Heart left ventricle (tissue), 16 donors: ENCODE data around the gene RNF186. TPM values are rescaled to one million over a fixed set of nuclear protein-coding genes. Genes with fewer than 3 reads are reported as not detected.
"Not testable (repeated sequence)": the region's sequence is repeated elsewhere in the genome, so short reads cannot be mapped to it uniquely, and the experiment has no call there.

Source experiments
- ATAC-seq, 4 donors: fragments of 200-7000 bp; cut with Tn5 transposase; one replicate each; pipeline ENCODE4 v1.9.1; 2020 to 2022; ENCODE audit warnings: moderate library complexity in 4 of 4, mild to moderate bottlenecking in 3 of 4, moderate number of reproducible peaks in 1 of 4
- DNase-seq, 5 donors: peaks; one replicate each; pipeline ENCODE4 v3.0.0-alpha.2; 2020
- H3K27ac ChIP-seq, 12 donors: fragments of 200-600 bp; sonication (generic) in 4 of 12; one replicate each; pipeline versions ENCODE4 v1.5.0 to v1.8.0; 2016 to 2022; ENCODE audit warnings: mild to moderate bottlenecking in 2 of 12
- H3K27me3 ChIP-seq, 9 donors: fragments of 200-600 bp; sonication (generic) in 2 of 9; one replicate each; pipeline versions ENCODE4 v1.5.1 to v1.8.0; 2016 to 2022; ENCODE audit warnings: mild to moderate bottlenecking in 3 of 9
- H3K36me3 ChIP-seq, 9 donors: fragments of 200-600 bp; sonication (generic) in 2 of 9; one replicate each; pipeline versions ENCODE4 v1.5.0 to v1.8.0; 2018 to 2022; ENCODE audit warnings: mild to moderate bottlenecking in 2 of 9
- H3K4me1 ChIP-seq, 12 donors: fragments of 200-600 bp; sonication (generic) in 4 of 12; one replicate each; pipeline versions ENCODE4 v1.5.0 to v1.8.0; 2016 to 2022; ENCODE audit warnings: mild to moderate bottlenecking in 3 of 12
- H3K4me3 ChIP-seq, 12 donors: fragments of 200-600 bp; sonication (generic) in 4 of 12; one replicate each; pipeline versions ENCODE4 v1.5.0 to v1.8.0; 2017 to 2022; ENCODE audit warnings: mild to moderate bottlenecking in 9 of 12, moderate library complexity in 4 of 12
- H3K9me3 ChIP-seq, 12 donors: fragments of 200-600 bp; sonication (generic) in 4 of 12; one replicate each; pipeline versions ENCODE4 v1.5.0 to v1.8.0; 2016 to 2022; ENCODE audit warnings: mild to moderate bottlenecking in 1 of 12
- POLR2A ChIP-seq, 2 donors: fragments of 450-650 bp; IDR thresholded peaks; one replicate each; pipeline ENCODE4 v1.6.1; 2017; ENCODE audit warnings: antibody characterized with exemption in 2 of 2, mild to moderate bottlenecking in 2 of 2, moderate library complexity in 2 of 2
- WGBS, 4 donors: extraction: QIAGEN DNeasy Blood & Tissue Kit in 2 of 4; methylation state at CpG; one replicate each; pipeline versions ENCODE4 v1.1.5 to v1.1.7; 2013 to 2018; 5-methylcytosine and 5-hydroxymethylcytosine counted together
- intact Hi-C, 10 donors: fragments of 100-400 bp; cut with DNase I; formaldehyde crosslinking; loops; one replicate each; pipeline versions ENCODE4 v1.11.1 to v1.14.2; 2022
- polyA plus RNA-seq, 2 donors: library from polyadenylated mRNA; stranded (reverse); fragments of 200-250 nt; gene quantifications; one replicate each; pipeline ENCODE4 v1.2.3, GENCODE V29; 2013
- total RNA-seq, 9 donors: library from RNA; depleted of rRNA in 2 of 9; stranded (reverse); fragments of >200 nt in 2 of 9; fragmentation: NEBNext Ultra II Directional in 3 of 9; extraction: Animal tissue kit (Norgen Biotek cat#: 25700) in 3 of 9; gene quantifications; one replicate each; pipeline versions ENCODE4 v1.1.0 to v1.2.4, GENCODE V29; 2016 to 2023
- TF ChIP-seq, protein P1 (sequence below), 12 donors: fragments of 200-600 bp; sonication (generic) in 4 of 12; IDR thresholded peaks; one replicate each; pipeline versions ENCODE4 v1.5.0 to v1.8.0; 2018 to 2022; ENCODE audit warnings: antibody characterized with exemption in 12 of 12, mild to moderate bottlenecking in 5 of 12
- donor health status: ischemic (EF 13 %, LVEDD 7.1; RV severe dilation, severe dysfunction).
- donor health status: healthy with polysubstance abuse.
- donor health status: DM: no; HTN: yes; CAD: no.
- donor health status: DM: no; HTN: no; CAD: no.
- donor health status: ischemic (EF 25% LVEDD 6.9; RV normal size, moderate dysfunction).
- donor health status: ischemic (EF 25% LVEDD 5.7; RV mildly dilated, moderate dysfunction).
- donor health status: healthy.
- donor health status: DM: yes; HTN: yes; CAD: no.
- donor health status: ischemic (EF 35%, LVEDD 5.7; RV mildly dilated, moderate dysfunction).
- donor health status: nonischemic (EF 11% LVEDD 7.7; RV severe dilation, severe dysfunction).
- donor health status: DM: yes; HTN: yes; CAD: no.
- donor health status: PGD.
- donor health status: ischemic (EF 29% LVEDD 5.4; RV normal size, mild dysfunction).
- donor health status: nonischemic (EF 23%, LVEDD 6.1; RV moderate dilation, normal function).

RNF186 gene
- total and polyA plus RNA-seq, 11 donors: not detected

DNA sequence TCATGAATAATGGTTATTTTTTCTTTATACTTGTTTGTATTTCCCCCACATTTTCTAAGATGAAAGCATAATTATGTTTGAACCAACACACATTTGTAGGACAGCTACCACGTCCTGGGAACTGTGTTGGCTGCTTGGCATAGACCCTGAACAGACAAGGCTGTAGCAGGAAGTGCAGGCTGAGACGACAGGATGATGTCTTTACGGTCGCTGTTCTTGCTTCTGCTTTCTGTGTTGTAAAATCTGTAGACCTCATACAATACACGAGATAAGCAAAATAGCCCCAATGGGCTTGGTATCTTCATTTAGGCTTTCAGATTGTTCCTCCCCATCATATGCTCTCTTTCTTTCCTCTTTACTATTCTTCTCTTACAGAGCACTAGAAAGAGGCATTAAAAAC lies 43.8 kb upstream of the RNF186 start:
- Histone ChIP-seq H3K4me1 (no peaks in the 10 kb centered on the region), H3K4me3 (no peak overlapping the region), H3K9me3 (peaks cover 0 to 16% (median 0%) of the 10 kb centered on the region in 12 donors), H3K27me3 (peaks cover 0 to 28% (median 5%) of the 10 kb centered on the region in 9 donors), H3K27ac (no peak overlapping the region), H3K36me3 (no peaks in the 10 kb centered on the region)
- ATAC-seq (no peak), DNase-seq (no peak)
- 15 to 35% (median 29%) methylated on average over 5 of the region's 5 CpGs for WGBS, 4 donors
- intact Hi-C loops: no loop called here
- TF ChIP-seq, protein P1, sequence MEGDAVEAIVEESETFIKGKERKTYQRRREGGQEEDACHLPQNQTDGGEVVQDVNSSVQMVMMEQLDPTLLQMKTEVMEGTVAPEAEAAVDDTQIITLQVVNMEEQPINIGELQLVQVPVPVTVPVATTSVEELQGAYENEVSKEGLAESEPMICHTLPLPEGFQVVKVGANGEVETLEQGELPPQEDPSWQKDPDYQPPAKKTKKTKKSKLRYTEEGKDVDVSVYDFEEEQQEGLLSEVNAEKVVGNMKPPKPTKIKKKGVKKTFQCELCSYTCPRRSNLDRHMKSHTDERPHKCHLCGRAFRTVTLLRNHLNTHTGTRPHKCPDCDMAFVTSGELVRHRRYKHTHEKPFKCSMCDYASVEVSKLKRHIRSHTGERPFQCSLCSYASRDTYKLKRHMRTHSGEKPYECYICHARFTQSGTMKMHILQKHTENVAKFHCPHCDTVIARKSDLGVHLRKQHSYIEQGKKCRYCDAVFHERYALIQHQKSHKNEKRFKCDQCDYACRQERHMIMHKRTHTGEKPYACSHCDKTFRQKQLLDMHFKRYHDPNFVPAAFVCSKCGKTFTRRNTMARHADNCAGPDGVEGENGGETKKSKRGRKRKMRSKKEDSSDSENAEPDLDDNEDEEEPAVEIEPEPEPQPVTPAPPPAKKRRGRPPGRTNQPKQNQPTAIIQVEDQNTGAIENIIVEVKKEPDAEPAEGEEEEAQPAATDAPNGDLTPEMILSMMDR (IDR thresholded peaks at IDR 0.05): no peak
- no peak for TF ChIP-seq POLR2A (IDR thresholded peaks at IDR 0.05)

DNA sequence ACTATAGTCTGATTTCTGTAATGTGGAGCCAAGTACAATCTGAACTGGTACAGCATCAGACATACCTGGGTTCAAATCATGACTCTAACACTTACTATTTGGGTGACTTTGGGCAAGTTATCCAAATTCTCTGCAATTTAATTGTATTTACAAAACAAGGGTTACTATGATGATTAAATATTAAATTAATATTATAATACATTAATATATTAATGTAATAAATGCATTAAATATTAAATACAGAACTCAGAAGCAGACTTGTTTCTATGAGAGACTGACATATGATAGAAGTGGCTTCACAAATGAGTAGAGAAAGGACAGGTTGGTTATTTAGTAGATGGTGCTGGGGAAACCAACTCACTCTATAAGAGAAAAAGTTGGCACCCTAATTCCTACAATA lies 39.8 kb upstream of the RNF186 start:
- intact Hi-C loops: no loop called here
- no peak for TF ChIP-seq POLR2A (IDR thresholded peaks at IDR 0.05)
- TF ChIP-seq, protein P1 (IDR thresholded peaks at IDR 0.05): no peak
- ATAC-seq (no peak), DNase-seq (no peak)
- no peak overlapping the region for H3K4me3 ChIP-seq
- H3K27me3 ChIP-seq: peaks cover 0 to 15% (median 0%) of the 10 kb centered on the region in 9 donors
- no peaks in the 10 kb centered on the region for H3K36me3 ChIP-seq
- no peak overlapping the region for H3K27ac ChIP-seq
- no peaks in the 10 kb centered on the region for H3K4me1 ChIP-seq
- peaks cover 0 to 4% (median 0%) of the 10 kb centered on the region in 12 donors for H3K9me3 ChIP-seq

DNA sequence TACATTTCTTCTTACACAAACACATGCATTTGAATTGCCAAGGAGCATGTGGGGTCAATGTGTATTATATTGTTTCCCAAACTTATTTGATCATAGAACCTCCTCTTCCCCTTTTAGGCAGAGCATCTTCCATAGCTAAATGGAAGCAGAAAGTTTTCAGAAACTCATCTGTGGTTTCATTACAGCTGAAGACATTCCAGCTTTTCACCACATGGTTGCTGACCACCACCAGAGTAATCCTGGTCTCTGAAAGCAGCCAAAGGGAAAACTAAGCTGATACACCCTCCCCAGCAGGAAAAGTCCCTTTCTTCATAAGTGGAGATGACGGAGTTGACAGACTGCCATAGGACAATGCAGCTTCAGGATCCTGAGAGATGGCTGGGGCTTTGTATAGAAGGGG lies 37.0 kb upstream of the RNF186 start:
- Histone ChIP-seq H3K4me3 (no peak overlapping the region), H3K9me3 (peaks cover 0 to 4% (median 0%) of the 10 kb centered on the region in 12 donors), H3K27ac (no peak overlapping the region), H3K27me3 (peaks cover 0 to 15% (median 0%) of the 10 kb centered on the region in 9 donors), H3K4me1 (no peaks in the 10 kb centered on the region), H3K36me3 (no peaks in the 10 kb centered on the region)
- DNase-seq: no peak
- ATAC-seq: no peak
- TF ChIP-seq, protein P1 (IDR thresholded peaks at IDR 0.05): no peak
- TF ChIP-seq POLR2A (IDR thresholded peaks at IDR 0.05): no peak
- WGBS, 4 donors: 65 to 78% (median 71%) methylated on average over 1 of the region's 1 CpG
- intact Hi-C loops: no loop called here

DNA sequence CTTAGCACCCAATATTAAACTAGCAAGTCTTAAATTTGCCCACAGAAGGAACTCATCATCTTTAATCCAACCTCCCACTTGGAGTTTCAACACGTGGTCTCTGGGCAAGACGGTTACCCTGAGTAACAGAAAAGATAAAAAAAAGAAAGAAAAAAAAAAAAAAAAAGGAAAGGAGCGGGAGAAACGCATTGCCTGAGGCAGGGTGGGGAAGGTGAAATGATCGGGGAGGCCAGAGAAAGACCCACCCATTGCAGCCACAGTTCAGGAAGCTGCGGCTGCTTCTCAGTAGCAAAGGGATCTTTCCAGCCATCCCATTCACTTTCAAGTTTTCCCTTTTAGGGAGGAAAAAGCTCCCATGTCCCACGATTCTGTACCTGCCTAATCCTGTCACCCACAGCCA lies 35.1 kb upstream of the RNF186 start:
- H3K4me3 ChIP-seq: no peak overlapping the region
- DNase-seq (no peak), ATAC-seq (no peak)
- no peak overlapping the region for H3K27ac ChIP-seq
- peaks cover 0 to under 1% (median 0%) of the 10 kb centered on the region in 12 donors for H3K9me3 ChIP-seq
- 45 to 56% (median 50%) methylated on average over 7 of the region's 7 CpGs for WGBS, 4 donors
- peaks cover 0 to 22% (median 3%) of the 10 kb centered on the region in 9 donors for H3K27me3 ChIP-seq
- intact Hi-C loops: no loop called here
- TF ChIP-seq, protein P1 (IDR thresholded peaks at IDR 0.05): no peak
- no peak for TF ChIP-seq POLR2A (IDR thresholded peaks at IDR 0.05)
- no peaks in the 10 kb centered on the region for H3K4me1 ChIP-seq
- H3K36me3 ChIP-seq: no peaks in the 10 kb centered on the region

DNA sequence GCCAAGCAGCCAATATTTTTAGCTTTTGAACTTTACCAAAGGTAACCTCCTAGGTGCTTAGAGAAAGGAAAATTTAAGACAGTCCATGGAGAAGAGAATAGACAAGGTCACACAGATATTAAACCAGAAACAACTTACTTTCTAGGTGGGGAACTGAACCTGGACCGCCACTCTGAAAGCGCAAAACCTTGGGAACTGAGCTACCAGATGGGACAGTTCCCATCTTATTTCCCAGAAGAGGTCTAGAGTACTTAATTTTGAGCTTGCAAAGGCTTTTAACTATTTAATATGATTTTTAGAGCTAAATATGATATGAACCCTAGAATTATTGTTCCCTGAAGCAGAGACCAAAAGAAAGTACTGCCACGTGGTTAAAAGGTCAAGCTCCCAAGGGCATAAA lies 34.2 kb upstream of the RNF186 start:
- H3K9me3 ChIP-seq, H3K4me1 ChIP-seq, H3K27ac ChIP-seq, DNase-seq, H3K4me3 ChIP-seq, ATAC-seq, H3K36me3 ChIP-seq, intact Hi-C loops: not testable (repeated sequence)
- 62 to 73% (median 69%) methylated on average over 3 of the region's 3 CpGs for WGBS, 4 donors
- H3K27me3 ChIP-seq: peaks cover 0 to 22% (median 3%) of the 10 kb centered on the region in 9 donors

DNA sequence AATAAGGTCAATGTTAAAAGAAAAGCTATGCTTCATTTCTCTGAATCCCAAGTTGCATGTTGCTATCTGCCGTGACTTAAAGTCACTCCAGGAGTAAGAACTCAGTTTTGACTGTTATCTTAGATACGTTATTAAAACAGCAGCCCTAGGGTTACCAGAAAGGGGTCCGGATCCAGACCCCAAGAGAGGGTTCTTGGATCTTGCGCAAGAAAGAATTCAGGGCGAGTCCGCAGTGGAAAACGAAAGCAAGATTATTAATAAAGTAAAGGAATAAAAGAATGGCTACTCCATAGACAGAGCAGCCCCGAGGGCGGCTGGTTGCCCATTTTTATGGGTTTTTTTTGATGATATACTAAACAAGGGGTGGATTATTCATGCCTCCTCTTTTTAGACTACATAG lies 32.3 kb upstream of the RNF186 start:
- DNase-seq, H3K9me3 ChIP-seq, ATAC-seq, intact Hi-C loops, H3K36me3 ChIP-seq, H3K4me3 ChIP-seq, H3K4me1 ChIP-seq, H3K27ac ChIP-seq: not testable (repeated sequence)
- peaks cover 0 to 22% (median 3%) of the 10 kb centered on the region in 9 donors for H3K27me3 ChIP-seq
- WGBS, 4 donors: 78 to 89% (median 85%) methylated on average over 9 of the region's 9 CpGs
